GM19467 (cell line): ENCODE results near the gene KCTD16.

Source experiments
- ATAC-seq: cut with Tn5 transposase; IDR thresholded peaks from one replicate; pipeline ENCODE4 v1.9.1; 2021; ENCODE audit warnings: mild to moderate bottlenecking, moderate library complexity; ENCODE audit not compliant: unreplicated experiment

The KCTD16 gene

DNA sequence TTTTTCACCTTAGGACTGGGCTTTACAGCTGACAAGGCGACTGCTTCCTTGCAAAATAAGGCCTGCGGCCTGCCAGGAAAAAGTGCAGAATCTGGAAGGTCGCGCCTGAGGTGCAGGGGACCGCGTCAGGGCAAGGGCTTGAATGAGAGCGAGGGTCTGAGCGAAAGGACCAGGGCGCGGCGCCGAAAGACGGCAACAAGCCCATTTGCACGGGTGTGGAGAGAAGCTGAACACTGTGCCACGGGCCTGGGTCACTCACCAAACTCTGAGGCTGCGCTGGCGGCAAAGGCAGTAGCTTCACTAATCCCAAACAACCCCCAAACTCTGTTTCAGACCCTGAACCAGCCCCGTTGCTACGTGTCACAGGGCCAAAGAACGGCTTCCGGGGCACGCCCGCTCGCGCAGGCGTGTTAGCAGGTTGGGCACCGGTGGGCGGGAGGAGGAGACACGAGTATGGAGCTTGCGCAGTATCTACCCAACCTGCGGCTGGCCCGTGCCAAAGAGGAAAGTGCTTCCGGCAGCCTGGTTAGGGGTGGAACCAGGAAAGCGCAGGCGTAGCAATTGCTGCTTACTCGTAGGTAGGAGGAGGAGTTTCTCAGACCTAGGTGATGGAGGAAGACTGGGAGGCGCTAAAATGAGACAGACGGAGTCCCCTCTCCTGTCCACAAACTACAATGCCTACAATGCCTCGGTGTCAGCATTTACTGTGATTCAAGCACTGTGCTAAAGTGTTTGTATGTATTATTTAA is at the start of gene KCTD16, which contains the start of gene YIPF5:
KCTD16 (plus strand) TSS at position 598 of the 749 bp plus-strand sequence.
YIPF5 (minus strand) TSS at position 384 of the 749 bp plus-strand sequence. CDS start 704 bp downstream, outside the sequence.
- peak; percentile 99 for ATAC-seq

DNA sequence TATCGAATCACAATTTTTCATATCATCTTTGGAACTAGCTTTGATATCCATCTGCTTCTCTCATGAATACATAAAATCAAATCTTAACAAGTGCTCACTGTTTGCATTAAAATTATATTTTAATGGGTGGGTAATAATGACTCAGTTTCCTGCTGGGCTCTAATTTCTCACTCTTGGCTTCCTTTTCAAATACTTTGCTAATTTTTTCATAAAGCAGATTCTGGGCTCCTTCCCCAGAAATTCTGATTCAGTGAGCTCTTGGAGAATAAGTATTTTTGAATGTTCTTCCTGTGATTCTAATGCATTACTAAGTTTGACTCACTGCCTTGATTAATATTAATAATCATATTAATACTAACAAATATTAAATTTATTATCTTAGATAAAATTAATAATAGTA is 49.1 kb upstream of the KCTD16 start:
- no peak for ATAC-seq

- no peak for ATAC-seq
Observed at GRCh38 chr5:144122081-144122480, 48.6 kb upstream of the KCTD16 start.

DNA sequence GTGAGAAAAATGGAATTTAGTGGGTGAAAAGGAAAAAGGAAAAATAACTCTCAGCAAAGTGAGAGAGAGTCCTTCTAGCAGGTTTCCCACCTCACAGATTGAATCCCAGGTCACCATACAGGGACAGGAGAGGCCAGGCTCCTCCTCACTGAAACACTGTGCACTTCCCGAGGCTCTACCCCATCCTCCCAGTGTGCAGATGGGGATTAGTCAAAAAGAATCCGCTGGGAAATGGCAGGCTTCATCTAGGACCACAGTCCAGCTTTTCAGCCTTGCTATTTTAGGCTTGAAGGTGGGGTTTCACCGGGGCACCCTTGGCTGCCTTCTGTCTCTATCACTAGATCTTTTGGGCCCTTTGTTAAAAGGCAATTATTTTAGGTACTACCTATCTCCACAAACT is 48.0 kb upstream of the KCTD16 start:
- no peak for ATAC-seq

- no peak for ATAC-seq
Observed at GRCh38 chr5:144125163-144125726, 45.4 kb upstream of the KCTD16 start.

- ATAC-seq = no peak
Observed at GRCh38 chr5:144126707-144127106, 44.0 kb upstream of the KCTD16 start.

DNA sequence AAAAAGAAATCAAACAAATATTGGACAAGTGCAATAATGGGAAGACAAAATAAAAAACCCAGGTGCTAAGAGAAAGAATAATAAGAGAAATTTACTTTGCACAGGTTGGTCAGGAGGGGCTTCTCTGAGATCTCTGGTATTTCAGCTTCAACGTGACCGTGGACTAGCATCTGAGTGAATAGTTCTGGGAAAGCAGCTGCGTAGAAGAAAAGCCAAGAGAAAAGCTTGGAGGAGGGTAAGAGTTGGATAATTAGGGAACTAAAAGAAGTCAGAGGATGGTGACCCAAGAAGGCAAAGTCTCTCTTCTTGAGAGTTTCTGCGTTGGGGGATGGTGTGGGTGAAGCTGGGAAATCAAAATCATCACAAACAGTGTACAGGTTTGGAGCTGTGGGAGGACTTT is 41.8 kb upstream of the KCTD16 start:
- no peak for ATAC-seq

GRCh38 chr5:144130306-144130705 is 40.4 kb upstream of the KCTD16 start:
- ATAC-seq = no peak

DNA sequence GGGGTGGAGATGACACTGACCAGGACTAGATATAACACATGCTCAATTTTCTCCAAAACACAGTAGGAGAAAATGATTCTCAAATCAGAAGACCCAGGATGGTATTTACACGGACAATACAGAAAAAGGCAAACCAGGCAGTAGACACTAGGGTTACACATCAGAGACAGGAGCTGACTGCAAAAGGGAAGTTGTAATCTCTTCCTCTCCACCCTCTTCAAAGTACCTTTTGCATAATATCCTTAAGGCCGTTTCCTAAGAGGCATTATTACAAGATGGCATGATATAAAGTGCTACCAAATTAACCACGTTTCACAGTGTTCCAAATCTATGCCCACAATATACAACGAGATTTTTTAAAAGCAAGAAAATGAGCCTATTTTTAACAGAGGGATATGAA is 39.4 kb upstream of the KCTD16 start:
- no peak for ATAC-seq

- ATAC-seq = no peak
Observed at GRCh38 chr5:144133050-144133633, 37.5 kb upstream of the KCTD16 start.

DNA sequence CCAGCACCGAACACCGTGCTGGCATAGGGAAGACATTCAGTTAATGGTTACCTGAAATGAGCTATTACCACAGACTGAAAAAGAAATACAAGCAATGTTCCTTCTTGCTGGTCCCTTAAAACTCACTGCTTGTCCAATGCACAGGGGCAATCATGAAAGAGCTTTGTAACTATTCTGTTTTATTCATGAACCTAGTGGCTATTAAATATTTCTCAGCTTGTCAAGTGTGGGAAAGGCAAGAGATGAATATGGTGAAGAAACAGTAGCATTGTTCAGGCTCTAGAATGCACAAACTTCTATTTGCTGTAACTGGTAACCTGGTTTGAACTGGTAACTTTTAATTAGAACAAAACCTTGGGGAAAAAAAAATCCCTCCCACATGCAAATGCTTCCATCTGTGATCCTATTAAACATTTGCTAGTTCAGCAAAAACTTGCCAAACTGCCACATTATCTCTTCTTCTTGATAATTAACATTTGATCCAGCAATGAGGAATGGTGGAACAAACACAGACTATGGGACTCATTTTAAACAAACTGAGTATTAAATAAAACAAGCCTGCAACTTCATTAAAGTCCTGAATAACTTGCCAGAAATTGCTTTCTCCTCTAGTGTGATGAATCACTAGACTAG is 36.4 kb upstream of the KCTD16 start:
- ATAC-seq = no peak

DNA sequence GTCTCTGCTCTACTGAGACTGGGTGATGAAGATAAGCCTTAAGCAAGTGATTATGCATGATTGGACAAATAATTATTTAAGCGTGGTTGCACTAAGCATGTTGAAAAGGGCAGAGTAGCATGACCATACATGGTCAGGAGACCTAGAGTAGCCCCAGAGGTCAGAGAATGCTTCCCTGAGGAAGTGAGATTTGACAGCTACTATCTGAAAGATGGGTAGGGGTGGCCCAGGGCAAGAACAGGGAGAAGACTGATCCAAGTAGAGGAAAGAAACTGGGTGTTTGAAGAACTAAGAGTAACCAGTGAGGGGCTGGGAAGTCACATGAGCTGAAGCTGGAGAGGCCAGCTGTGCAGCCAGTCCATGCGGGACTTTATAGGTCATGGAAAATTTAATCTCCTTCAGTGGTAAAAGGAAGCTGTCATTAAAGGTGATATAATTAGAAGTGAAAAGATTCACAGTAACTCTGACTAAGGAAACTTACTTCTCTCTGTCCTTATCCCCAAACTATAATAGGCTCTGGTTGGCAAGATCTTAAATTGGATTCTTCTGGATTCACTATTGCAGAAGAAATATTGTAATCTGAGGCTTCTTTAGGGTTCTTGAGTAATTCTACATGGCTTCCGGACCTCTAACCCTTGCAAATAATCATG is 35.4 kb upstream of the KCTD16 start:
- ATAC-seq = no peak

DNA sequence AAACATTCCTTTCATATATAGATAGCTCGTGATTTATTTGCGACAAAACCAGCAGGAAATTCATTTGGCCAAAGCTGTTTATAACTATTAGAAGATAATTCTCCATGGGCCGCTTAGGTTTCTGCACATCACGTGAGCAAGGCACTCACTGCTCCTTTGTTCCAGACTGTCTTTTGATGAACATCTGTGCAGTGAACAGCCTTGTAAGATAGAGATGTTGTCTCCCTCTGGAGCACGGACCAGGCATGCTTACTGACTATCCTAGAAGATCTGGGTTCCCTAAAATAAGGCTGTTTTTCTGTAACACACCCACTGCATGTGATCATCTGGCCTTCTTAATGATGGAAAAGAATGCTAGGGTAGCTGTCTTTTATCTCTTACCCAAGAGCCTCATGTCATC is 31.1 kb upstream of the KCTD16 start:
- ATAC-seq = no peak

GRCh38 chr5:144141585-144141984 is 29.1 kb upstream of the KCTD16 start:
- no peak for ATAC-seq

DNA sequence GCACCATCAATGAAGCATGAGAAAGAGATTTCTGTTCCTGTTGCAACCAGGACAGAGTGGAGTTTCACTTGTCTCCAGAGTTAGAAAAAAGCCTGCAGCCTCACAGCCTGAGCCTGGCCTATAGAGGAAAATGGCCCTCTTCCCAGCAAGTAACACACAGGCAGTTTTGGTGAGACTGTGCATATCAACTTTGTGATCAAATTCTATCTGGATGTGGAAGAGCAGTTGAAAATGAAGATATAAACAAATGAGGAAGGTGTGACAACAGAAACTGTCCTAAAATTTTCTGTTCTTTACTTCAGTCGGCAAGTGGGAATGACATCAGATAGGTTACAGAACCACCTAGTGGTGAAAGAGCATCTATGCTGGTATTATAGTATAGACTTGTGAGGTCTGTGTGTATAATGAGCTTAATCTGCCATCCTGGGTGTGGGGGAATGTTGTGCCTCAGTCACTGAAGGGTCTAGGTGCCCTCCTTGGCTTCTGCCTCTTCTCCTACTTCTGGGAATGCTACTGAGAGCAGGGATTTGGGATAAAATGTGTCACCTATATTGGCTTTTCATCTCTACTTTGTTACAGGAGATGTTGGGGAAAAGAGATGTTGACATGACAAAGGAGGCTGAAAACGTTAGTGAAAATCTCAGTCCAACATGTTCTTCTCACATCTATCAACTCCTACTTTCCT is 28.4 kb upstream of the KCTD16 start:
- peak; percentile 94 for ATAC-seq

DNA sequence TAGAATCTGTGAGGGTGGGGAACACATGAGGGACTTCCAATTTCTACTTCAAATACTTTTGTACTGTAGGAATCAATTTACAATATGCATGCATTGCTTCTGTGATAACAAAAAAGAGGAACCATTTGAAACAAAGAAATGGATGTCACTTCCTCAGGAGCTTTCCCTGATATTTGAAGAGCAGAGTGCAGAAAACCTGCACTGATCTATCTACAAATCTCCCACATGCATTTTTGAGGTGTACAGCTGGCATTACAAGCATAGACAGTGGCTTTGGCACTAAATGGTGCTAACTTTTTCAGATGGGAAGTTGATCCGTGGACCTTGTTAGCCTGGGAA is 27.9 kb upstream of the KCTD16 start:
- ATAC-seq = no peak

DNA sequence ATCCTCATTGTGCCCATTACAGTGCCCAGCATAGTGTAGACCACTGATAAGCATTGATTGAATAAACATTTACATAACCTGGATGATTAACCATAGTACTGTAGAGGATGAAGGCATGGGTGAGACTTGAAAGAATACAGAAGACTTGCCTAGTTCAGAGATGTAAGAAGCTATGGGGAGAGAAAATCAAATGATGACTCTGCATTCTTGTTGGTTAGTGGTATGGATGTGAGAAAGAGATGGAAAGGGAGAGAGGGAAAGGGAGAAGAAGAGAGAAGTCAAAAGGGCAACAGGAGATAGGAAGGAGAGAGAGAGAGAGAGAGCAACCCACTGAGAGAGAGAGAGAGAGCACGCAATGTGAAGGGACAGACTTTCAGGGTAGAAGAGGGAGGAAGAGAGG is 27.0 kb upstream of the KCTD16 start:
- no peak for ATAC-seq

GRCh38 chr5:144144956-144145751 is 25.5 kb upstream of the KCTD16 start:
- ATAC-seq = no peak

DNA sequence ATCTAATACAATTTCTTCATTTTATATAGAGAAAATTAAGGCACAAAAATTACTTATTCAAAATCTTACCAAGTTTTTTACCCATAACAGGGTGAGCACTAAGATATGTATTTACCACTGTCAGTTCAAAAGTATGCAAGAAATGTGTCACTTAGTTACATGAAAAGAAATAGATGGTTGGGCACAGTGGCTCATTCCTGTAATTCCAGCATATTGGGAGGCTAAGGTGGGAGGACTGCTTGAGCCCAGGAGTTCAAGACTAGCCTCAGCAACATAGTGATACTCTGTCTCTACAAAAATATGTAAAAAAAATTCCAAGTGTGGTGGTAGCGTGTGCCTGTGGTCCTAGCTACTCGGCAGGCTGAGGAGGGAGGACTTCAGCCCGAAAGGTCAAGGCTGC is 19.6 kb upstream of the KCTD16 start:
- ATAC-seq = no peak

GRCh38 chr5:144156767-144157171 is 13.9 kb upstream of the KCTD16 start:
- ATAC-seq = no peak
